IPS-18c (cell line): ENCODE measurements around the gene C15orf62.

ENCODE experiments used
- H3K4me3 ChIP-seq: 2 replicates; pipeline ENCODE4 v1.7.0; 2013; ENCODE audit warnings: low read depth, mild to moderate bottlenecking, low read length, moderate library complexity; ENCODE audit not compliant: insufficient read depth
- H3K9me3 ChIP-seq: one replicate; pipeline ENCODE4 v1.6.1; 2013; ENCODE audit warnings: mild to moderate bottlenecking, low read length, moderate library complexity; ENCODE audit not compliant: control insufficient read depth, insufficient read depth

Gene C15orf62

DNA sequence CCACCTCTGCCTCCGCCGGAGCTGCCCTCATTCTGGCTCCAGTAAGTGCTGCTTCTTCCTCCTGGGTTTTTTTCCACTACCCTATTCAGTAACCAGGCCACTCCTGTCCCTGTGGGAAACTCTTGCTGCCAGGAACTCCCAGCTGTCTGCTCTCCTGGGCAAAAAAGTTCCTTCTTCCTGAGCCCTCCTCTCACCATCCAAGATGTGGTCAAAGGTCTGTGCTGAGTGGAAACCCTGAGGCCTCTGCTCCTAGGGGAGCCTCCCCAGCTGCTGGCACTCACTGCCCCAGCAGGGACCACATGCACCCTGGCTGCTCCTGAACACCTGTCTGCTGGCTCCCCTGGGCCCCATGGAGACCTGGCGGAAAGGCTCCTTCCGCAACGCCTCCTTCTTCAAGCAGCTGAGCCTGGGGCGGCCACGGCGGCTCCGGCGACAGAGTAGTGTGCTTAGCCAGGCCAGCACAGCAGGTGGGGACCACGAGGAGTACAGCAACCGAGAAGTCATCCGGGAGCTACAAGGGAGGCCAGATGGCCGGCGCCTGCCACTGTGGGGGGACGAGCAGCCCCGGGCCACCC, 454 bp downstream of the C15orf62 start:
- no peaks in the 10 kb centered on the region for H3K9me3 ChIP-seq
- no peak overlapping the region for H3K4me3 ChIP-seq

DNA sequence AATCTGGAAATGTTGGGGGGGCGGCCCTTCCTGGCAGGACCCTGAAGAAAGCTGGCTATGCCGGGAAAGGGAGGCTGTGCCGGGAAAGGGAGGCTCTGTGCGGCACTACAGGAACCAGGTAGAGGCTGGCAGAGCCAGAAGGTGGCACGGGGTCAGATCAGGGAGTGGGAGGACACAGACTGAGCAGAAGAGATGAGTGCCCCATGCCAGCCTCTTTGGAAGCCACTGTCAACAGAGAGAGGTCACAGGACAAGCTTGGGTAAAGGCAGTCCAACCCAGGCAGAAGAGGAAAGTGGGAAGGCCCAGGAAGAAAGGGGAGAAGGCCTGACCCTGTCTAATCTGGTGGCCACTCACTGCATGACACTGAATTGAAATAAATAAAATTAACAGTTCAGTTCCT, 1.5 kb downstream of the C15orf62 start:
- Histone ChIP-seq H3K9me3 (no peaks in the 10 kb centered on the region), H3K4me3 (no peak overlapping the region)

DNA sequence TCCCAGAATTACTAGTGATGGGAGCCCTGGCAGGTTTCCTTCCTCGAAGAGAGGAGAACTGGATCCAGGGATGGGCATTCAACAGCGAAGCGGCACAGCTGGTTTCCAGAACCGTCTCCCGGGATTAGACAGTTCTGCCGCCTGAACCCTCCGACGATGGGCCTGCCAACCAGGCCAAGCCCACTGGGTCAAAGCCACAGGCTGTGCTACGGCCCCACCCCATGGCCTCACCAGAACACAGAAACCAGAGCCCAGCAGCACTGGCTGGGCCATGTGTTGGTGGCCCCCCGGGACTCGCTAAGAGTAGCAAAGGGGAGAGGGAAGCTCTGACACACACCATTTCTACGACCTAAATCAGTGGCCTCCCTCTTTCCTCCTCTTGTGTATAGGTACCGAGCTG, 2.2 kb downstream of the C15orf62 start:
- Histone ChIP-seq H3K4me3 (no peak overlapping the region), H3K9me3 (no peaks in the 10 kb centered on the region)

DNA sequence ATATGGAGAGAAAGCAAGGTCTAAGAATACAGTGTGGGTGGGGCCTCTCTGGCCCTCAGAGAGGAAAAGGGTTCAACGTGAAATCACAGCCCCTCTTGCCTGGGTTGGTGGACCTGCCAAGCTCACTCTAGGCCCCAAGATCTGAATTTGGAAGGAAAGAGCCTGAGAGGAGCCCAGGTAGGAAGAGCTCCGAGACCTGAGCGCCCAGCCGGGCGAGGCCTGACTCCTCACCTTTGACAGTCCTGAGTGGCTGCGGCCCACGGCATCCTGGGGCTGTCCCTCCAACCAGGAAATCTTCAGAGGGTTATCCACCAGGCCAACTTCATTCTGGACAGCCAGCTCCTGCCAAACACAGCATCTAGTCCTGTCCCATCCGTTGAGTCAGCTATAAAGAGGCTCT, 3.7 kb downstream of the C15orf62 start:
- H3K9me3 ChIP-seq, result no peaks in the 10 kb centered on the region
- H3K4me3 ChIP-seq, result no peak overlapping the region

DNA sequence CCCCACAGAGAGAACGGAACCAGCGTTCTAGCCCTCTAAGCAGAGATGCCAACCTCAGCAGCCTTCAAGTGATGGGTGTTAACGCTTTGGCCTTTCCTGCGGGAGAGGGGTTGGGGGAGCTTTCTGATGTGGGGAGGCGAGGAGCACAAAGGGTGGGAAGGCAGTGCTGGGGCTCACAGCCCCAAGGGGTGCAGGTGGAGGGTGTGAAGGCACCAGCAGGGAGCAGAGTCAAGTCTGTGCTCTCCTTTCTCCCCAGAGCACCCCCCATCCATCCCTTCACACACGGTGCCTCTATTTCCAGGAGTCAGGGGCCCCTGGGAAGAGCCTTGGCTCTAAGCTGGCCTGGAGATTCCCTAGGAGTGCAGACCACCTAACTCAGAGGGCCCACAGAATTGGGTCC, 4.1 kb downstream of the C15orf62 start:
- Histone ChIP-seq H3K9me3 (no peaks in the 10 kb centered on the region), H3K4me3 (no peak overlapping the region)

DNA sequence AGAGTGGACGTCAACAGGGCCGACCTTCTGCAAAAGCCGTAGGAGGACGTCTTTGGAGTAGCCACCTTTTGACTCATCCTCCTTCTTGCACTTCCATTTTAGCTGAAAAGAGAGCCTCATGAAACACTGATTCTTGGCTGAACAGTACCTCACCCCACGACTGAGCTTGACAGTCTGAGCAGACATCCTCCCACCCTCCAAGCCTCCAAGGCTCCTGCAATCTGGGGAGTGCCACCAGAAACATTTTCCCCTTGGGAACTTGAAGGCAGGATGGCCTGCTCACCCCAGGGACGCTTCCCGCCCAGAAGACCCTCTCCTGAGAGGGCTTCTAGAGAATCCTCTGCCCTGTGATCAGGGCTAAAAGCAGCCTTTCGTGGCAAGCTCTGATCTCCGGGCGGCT, 5.2 kb downstream of the C15orf62 start:
- no peak overlapping the region for H3K4me3 ChIP-seq
- H3K9me3 ChIP-seq, result no peaks in the 10 kb centered on the region

DNA sequence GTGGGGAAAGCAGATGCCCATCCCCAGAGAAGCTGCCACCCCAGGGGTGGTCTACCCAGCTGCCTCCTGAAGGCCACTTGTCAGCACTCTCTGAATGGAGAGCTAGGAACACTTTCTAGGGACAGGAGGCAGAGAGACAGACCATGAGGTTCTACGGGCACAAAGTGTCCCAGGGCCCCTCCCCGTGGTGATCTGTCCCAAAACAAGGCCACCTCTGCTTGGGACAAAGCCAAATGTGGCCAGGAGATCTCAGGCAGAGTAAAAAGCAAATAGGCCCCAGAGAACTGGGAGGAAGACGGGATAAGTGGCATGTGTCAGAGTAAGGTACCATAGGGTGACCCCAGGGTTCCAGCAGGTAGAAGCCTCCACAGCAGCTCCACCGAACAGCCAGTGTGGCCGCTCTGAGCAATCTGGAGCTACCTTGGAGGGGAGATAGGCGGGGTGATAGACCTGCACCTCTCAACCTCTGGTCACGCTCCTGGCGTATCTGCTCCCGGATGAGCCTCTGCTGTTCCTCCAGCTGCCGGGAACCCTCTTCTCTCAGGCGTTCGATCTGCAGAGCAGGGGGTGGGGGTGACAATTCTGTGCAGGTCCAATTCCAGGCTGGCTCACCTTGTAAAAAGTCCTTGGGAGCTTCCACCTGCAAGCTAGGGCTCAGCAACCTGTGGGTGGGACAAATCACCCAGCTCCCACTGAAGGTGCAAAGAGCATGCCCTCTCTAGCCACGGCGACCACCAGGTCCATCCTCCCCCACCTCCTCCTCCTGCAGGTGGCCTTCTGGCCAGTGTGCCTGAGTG, 6.2 kb downstream of the C15orf62 start:
- H3K4me3 ChIP-seq, result no peak overlapping the region
- H3K9me3 ChIP-seq, result no peaks in the 10 kb centered on the region

DNA sequence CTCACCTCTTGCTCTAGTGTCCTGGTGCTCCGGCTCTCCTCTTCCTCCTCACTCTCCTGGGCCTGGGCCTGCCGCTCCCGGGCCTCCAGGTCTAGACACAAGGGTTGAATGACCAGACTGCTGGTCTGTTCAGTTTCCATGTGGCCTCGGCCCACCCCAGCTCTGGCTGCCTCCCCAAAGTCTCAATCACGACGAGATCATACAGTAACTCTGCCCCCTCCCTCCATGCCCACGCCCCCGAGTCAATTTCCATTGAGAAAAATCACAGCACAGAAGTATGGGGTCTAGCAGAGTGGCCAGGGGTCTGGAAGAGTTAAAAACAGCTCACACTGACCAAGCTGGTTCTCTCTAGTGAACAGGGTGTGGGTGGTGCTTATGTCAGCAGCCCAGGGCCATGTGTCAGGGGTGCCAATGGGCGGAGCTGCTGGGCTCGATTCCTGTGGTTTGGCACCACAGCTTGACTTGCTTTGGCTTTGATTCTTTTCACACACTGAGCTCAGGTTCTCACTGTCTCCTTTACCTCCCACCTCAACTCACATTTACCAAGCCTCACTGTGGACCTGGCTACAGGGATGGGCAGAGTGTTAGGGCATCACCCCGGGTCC, 6.9 kb downstream of the C15orf62 start:
- no peak overlapping the region for H3K4me3 ChIP-seq
- no peaks in the 10 kb centered on the region for H3K9me3 ChIP-seq

DNA sequence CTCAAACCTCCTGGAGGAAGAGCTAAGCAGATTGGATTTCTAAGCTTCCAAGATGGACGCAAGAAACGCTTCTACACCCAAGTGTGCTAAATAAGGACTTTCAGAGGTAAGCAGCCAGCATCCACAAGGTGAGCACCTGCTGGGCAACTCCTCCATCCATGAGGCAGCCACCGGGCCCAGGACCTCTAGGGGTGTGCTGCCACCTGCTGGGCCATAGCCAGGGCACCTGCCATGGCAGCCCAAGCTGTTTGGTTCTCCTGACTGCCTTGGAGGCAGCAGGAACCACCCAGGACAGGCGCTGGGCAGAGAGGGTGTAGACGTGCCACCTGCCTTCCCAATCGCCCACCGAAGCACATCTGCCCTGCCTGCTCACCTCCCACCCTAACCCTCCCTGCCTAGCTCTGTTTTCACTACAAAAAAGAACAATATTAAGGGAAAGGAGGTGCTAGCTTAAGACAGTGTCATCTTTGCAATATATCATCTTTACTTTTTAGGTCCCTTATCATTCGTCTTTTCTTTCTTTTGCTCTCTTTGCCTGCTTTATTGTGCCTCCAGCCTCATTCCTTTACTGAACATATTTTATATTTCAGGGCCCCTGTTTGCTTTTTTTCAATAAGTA, 12.9 kb downstream of the C15orf62 start:
- Histone ChIP-seq H3K9me3 (no peaks in the 10 kb centered on the region), H3K4me3 (no peak overlapping the region)

DNA sequence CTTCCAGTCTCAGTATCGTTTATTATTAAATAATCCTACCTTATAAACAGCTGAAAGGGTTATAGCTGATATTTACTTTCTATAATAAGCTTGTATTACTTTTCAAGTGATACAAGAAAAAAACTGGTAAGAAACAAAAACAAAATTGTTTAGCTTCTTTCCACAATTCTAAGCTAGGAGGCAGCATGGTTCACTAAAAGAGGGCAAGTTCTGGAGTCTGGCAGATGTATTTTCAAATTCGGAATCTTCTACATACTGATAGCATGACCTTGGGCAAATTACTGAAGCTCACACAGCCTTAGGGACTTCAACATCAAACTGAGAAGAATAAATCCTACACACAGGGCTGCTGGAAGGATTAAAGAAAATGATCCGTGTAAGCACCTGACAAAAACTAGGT, 15.4 kb downstream of the C15orf62 start:
- H3K4me3 ChIP-seq, result no peak overlapping the region

DNA sequence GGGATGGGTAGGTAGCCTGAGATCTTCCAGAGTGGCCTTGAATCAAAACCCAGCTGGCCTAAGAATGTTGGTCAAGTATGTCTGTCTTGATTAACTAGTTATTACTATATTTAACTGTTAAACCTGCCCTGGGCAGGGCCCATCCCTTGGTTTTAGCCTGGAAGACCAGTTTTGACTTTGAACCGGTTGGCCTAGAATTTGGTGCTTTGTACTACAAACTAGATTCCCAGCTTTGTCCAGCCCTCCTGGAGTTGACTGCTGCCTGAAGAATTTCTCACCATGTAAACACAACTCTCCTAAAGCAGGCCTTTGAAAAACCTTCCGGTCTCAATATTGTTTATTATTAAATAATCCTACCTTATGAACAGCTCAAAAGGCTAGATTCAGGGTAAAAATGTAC, 16.0 kb downstream of the C15orf62 start:
- Histone ChIP-seq H3K9me3 (no peaks in the 10 kb centered on the region), H3K4me3 (no peak overlapping the region)

More for the DNA sequence above, 15.4 kb downstream of the C15orf62 start:
- H3K9me3 ChIP-seq, result no peaks in the 10 kb centered on the region

DNA sequence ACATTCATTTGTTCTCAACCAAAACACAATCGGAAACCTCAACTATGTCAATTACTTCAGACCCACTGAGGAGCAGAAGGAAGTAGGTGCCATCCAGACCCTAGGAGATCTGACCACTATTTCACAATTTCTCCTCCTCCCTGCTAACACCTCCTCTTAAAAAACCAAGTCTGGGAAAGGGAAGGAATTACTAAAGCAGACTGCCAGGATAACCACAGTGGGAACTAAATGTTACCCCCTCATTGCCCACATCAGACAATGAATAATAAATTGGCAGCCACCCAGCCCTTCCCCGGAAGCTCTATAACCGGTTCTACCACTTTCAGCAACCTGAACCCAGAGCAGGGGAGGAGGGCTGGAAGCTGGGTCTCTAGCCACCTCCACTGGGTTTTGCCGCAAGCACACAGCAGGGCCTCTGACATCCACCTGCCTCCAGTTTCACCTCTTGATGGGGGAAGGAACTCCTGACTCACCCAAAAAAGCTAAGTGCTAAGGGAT, 17.6 kb downstream of the C15orf62 start:
- Histone ChIP-seq H3K4me3 (no peak overlapping the region; the same call in 1 of the 2 replicates), H3K9me3 (no peaks in the 10 kb centered on the region)

DNA sequence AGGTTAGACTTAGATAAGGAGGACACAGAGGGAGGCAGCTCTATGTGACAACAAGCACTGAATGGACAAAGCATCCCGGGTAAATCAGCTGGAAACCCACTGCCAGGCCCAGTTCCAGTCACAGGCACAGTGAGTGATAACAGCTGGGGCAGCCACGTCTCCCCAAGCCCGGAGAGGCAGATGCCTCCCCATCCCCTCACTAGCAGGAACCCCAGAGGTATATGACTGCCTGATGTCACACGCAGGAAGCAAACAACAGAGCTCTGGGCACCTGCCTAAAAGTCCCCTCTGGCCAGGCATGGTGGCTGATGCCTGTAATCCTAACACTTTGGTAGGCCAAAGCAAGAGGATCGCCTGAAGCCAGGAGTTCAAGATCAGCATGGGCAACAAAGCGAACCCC, 18.2 kb downstream of the C15orf62 start:
- no peaks in the 10 kb centered on the region for H3K9me3 ChIP-seq
- H3K4me3 ChIP-seq, result no peak overlapping the region

DNA sequence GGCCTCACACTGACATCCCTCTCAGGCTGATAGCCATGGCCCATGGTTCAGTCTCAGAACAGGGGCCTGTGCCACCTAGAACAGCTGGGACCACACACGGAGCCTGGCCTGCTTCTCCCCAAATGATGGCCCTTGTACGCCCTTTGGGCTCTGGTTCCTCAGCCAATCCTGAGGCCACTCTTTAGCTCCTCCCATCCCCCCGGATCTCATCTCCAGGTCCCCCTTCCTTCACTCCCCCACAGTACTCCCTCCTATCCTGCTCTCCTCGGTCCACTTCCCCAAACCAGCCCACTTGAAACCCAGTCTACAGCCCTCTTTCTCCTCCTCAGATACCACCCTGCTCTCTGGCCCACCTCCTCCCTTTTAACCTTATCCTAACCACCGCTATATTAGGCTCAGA, 19.3 kb downstream of the C15orf62 start:
- no peak overlapping the region for H3K4me3 ChIP-seq

DNA sequence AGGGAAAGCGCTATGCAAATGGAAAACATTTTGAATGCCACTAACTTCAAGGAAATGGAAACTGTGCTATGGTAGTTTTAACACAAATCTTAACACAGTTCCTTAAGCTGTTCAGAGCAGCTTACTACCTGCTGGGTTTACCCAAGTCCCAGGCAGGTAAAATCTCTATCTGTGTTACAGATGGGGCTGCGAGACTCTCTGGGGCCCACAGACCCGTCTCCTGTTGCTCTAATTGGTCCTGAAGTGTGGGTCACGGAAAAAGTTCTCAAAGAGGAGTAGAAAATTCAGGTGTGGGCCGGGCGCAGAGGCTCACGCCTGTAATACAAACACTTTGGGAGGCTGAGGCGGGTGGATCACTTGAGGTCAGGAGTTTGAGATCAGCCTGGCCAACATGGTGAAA, 20.2 kb downstream of the C15orf62 start:
- Histone ChIP-seq H3K4me3 (no peak overlapping the region), H3K9me3 (no peaks in the 10 kb centered on the region)

More for the DNA sequence above, 19.3 kb downstream of the C15orf62 start:
- no peaks in the 10 kb centered on the region for H3K9me3 ChIP-seq

DNA sequence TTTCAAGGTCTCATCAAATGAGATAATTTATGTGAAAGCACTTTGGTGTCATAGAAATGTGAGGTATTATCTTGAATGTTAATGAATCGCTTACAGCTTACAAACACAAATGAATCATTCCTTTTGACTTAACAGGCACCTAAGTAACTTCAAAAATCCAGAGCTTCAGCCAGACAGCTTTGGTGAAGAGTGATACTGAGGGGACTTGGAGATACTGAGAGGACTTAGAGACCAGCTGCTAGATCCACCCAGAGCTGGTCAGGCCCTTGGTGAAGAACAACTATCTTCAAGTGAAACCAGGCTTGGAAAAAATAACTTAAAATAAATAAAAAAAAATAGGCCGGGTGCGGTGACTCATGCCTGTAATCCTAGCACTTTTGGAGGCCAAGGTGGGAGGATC, 20.9 kb downstream of the C15orf62 start:
- H3K9me3 ChIP-seq, result no peaks in the 10 kb centered on the region

DNA sequence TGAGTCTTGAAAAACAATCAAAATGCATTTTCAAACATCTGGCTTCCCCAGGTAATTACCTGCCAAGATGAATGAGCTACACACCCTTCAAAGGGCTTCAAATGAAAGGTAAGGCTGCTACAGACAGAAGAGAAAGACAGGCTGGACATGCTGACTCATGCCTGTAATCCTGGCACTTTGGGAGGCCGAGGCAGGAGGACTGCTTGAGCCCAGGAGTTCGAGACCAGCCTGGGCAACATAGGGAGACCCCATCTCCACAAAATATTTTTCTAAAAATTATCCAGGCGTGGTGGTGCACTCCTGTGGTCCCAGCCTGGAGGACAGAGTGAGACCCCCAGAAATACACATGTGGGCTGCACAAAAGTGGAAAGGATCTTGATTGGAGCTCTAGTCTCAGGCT, 22.6 kb downstream of the C15orf62 start:
- H3K9me3 ChIP-seq, result no peaks in the 10 kb centered on the region
- H3K4me3 ChIP-seq, result no peak overlapping the region

More for the DNA sequence above, 20.9 kb downstream of the C15orf62 start:
- no peak overlapping the region for H3K4me3 ChIP-seq
